ENCODE measurements around the gene SPSB2.

Gene SPSB2

GRCh38 chr12:6850796-6851152 lies 22.3 kb downstream of the SPSB2 start:
- DNase-seq, result no peak

DNA sequence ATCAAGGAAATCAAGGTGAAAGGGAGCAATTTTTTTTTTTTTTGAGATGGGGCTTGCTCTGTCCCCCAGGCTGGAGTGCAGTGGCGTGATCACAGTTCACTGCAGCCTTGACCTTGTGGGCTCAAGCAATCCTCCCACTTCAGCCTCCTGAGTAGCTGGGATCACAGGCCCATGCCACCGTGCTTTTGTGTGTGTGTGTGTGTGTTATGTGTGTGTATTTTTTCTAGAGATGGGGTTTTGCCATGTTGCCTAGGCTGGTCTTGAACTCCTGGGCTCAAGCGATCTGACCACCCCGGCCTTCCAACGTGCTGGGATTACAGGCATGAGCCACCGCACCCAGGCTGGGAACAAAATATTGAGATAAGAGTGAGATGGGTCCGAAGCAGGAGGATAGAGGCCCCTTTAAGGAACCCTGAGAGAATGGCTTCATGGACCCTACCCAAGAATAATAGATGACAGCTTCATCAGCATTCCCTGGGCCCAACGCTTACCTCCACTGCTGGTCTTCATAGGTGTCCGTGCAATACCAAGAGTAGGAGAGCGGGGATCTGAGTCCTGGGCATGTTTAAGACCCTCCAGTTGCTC lies 23.0 kb downstream of the SPSB2 start:
- no peak for DNase-seq

- no peak for DNase-seq
Observed at GRCh38 chr12:6849427-6849826, 23.7 kb downstream of the SPSB2 start.

DNA sequence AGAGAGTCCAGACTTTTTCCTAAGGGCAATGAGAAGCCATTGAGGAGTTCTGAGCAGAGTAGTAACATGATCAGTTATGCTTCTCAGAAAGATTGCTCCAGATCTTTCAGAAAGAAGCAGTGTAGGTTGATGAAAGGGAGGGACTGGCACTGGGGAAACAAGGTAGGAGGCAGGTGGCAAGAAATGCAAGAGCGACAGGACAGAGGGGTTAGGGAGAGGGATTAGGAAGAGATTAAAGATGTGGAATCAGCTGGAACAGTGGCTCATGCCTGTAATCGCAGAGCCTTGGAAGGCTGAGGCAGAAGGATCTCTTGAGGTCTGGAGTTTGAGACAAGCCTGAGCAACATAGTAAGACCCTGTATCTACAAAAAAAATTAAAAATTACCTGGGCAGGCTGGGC lies 25.4 kb downstream of the SPSB2 start:
- no peak for DNase-seq

- DNase-seq, result peak in 1 of 2 donors; percentile 37
Observed at GRCh38 chr12:6846316-6846869, 26.7 kb downstream of the SPSB2 start.

- DNase-seq, result no peak
Observed at GRCh38 chr12:6845395-6845794, 27.7 kb downstream of the SPSB2 start.

- DNase-seq, result no peak
Observed at GRCh38 chr12:6843118-6843902, 29.8 kb downstream of the SPSB2 start.

DNA sequence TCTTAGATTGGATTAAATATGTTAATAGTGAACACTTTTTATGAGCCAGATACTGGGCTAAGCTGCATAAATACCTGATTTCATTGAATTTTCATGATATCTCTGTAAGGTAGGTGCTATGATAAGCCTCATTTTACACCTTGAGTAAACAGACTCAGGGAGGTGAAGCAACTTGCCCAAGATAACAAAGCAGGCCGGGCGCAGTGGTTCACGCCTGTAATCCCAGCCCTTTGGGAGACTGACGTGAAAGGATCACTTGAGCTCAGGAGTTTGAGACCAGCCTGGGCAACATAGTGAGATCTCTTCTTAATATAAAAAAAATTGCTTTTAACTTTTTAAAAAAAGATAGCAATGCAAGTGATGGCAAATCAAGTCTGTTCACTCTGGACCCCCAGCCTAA lies 31.0 kb downstream of the SPSB2 start:
- no peak for DNase-seq

- no peak for DNase-seq
Observed at GRCh38 chr12:6840761-6841515, 32.2 kb downstream of the SPSB2 start, which contains the start of gene GNB3. Gene GNB3, plus strand, starts transcription at chr12:6840925. Its CDS starts 363 bp downstream, at chr12:6841288.

DNA sequence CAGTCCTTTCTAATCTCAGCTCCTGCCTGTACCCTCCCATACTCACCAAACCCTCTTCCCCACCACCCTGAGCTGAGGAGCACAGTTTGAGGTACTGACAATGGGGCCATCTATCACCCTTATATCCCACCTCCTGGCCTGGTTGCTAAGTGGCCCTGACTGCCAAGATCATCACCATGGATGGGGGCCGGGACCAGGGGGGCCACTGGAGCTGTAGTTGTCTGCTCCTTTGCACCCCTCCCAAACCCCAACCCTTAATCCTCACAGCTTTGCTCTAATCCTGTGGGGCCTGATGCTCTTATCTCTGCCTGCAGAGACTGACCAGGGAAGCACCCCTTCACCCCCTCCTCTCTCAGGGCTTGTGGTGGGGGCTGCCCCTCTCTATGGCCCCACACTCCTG lies 32.8 kb downstream of the SPSB2 start:
- DNase-seq, result no peak

GRCh38 chr12:6839482-6840201 lies 33.5 kb downstream of the SPSB2 start:
- DNase-seq, result no peak

DNA sequence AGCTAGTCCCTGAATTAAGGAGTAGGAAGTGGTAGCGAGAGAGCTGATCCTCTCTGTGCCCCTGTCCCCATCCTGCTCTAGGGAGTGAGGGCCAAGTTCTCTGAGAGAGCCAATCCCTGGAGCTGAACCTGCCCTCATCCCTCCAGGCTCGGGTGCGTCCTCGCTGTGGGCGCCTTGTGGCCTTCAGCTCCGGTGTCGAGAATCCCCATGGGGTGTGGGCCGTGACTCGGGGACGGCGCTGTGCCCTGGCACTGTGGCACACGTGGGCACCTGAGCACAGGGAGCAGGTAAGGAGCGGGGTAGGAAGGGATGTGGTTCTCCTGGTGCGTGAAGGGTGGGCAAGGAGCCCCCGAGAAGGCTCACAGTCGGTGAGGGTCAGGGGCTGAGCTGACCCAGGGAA lies 34.2 kb downstream of the SPSB2 start:
- no peak for DNase-seq

GRCh38 chr12:6837370-6838060 lies 35.6 kb downstream of the SPSB2 start:
- no peak for DNase-seq

DNA sequence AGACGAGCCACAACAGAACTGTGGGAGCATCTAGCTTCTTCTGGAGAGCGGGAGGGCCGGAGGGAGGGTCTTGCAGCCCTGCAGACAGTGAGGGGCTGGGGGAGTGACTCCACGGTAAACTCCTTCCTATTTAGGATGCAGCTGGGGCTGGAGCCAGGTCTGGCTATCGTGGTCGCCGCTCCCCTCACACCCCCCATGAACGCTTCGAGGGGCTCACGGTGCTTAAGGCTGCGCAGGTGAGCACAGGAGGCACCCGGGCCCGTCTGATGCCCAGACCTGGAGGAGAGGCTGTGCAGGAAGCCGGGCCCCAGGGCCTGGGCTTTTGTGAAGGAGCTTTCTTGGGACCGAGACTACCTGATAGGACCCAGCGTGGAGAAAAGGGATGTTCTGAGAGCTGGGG lies 36.3 kb downstream of the SPSB2 start:
- DNase-seq, result no peak

- DNase-seq, result no peak
Observed at GRCh38 chr12:6834873-6835272, 38.2 kb downstream of the SPSB2 start.

- no peak for DNase-seq
Observed at GRCh38 chr12:6834254-6834653, 38.8 kb downstream of the SPSB2 start.

GRCh38 chr12:6833189-6833890 lies 39.8 kb downstream of the SPSB2 start:
- no peak for DNase-seq

GRCh38 chr12:6832125-6832524 lies 41.0 kb downstream of the SPSB2 start:
- DNase-seq, result no peak

GRCh38 chr12:6831450-6831995 lies 41.6 kb downstream of the SPSB2 start:
- DNase-seq, result no peak

DNA sequence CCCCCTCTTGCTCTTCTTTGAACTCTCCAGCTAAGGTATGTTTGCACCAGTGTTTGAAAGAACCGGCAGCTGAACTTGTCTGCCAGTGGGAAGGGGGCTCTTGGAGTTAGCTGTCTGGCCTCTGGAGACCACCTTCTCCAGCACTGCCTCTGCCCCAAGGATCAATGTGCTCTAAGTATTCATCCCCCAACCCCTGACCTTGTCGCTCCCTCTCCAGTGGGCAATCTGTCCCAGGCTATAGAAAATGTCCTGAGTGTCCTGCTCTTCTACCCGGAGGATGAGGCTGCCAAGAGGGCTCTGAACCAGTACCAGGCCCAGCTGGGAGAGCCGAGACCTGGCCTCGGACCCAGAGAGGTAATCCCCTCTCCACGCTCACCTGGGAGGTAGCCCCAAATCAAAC lies 42.1 kb downstream of the SPSB2 start:
- DNase-seq, result no peak

DNA sequence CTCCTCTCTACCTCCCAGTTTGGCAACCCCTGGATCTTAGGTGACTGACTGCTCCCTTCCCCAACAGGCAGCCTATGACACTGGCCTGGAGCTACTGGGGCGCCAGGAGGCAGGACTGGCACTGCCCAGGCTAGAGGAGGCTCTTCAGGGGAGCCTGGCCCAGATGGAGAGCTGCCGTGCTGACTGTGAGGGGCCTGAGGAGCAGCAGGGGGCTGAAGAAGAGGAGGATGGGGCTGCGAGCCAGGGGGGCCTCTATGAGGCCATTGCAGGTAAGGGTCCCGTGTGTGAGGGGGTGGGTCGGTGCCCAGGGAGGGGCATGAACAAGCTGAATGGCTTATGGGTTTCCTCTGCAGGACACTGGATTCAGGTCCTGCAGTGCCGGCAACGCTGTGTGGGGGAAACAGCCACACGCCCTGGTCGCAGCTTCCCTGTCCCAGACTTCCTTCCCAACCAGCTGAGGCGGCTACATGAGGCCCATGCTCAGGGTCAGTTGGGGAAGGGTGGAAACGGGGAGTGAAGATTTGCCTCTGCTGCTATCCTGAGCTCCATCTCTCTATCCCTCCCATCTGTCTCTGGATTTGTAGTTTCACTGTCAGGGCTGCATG lies 42.7 kb downstream of the SPSB2 start:
- peak in 1 of 2 donors; percentile 41 for DNase-seq

Data from inflammatory macrophage (primary cell).